Cardiac muscle cell (in vitro differentiated cells and primary cell): Measurements from ENCODE around the gene COL23A1. TPM values are rescaled to one million over a fixed set of nuclear protein-coding genes. Genes with fewer than 3 reads are reported as not detected.
"Not testable (repeated sequence)": the region's sequence is repeated elsewhere in the genome, so short reads cannot be mapped to it uniquely, and the experiment has no call there.

ENCODE experiments used
- DNase-seq, 2 donors: peaks; one replicate each; pipeline versions ENCODE4 v3.0.0 to v3.0.0-alpha.2; 2010 to 2017; ENCODE audit warnings: low read depth in 1 of 2, low spot score in 1 of 2
- H3K27ac ChIP-seq: fragments of 200-600 bp; sonication (generic); 2 replicates; pipeline ENCODE4 v1.5.1; 2016
- H3K27me3 ChIP-seq: fragments of 200-600 bp; sonication (generic); 2 replicates; pipeline ENCODE4 v1.6.0; 2016; ENCODE audit warnings: control low read depth
- H3K36me3 ChIP-seq: fragments of 200-600 bp; sonication (generic); 2 replicates; pipeline ENCODE4 v1.5.1; 2016; ENCODE audit warnings: control low read depth
- H3K4me1 ChIP-seq: fragments of 200-600 bp; sonication (generic); 2 replicates; pipeline ENCODE4 v1.8.1; 2017; ENCODE audit warnings: low read depth, mild to moderate bottlenecking, mixed run types
- H3K4me3 ChIP-seq: fragments of 200-600 bp; sonication (generic); 2 replicates; pipeline ENCODE4 v1.5.1; 2016; ENCODE audit warnings: mild to moderate bottlenecking
- H3K9me3 ChIP-seq: fragments of 200-600 bp; sonication (generic); 2 replicates; pipeline ENCODE4 v1.5.1; 2017; ENCODE audit warnings: low read depth, mild to moderate bottlenecking, control low read depth
- CTCF ChIP-seq: IDR thresholded peaks from 2 replicates; pipeline ENCODE4 v1.5.1; 2012; ENCODE audit warnings: low read depth, mild to moderate bottlenecking, low read length
- polyA plus RNA-seq: library from polyadenylated mRNA; unstranded; fragments of >200 nt; fragmentation: Nextera tagmentation; extraction: Ambion mirVana; gene quantifications from 2 replicates; pipeline ENCODE4 v1.2.1, GENCODE V29; 2016
- total RNA-seq: library from RNA; depleted of rRNA; stranded (reverse); fragments of >200 nt; gene quantifications from 2 replicates; pipeline ENCODE4 v1.2.3, GENCODE V29; 2016

The COL23A1 gene
- total and polyA plus RNA-seq, 2 experiments from 2014 or later = 28.9 to 43.0 TPM

GRCh38 chr5:178586396-178586795, 3.8 kb downstream of the COL23A1 start:
- no peak for DNase-seq
- no peaks in the 10 kb centered on the region for H3K27me3 ChIP-seq
- TF ChIP-seq CTCF = no peak

GRCh38 chr5:178585421-178585820, 4.8 kb downstream of the COL23A1 start:
- H3K4me3 ChIP-seq, H3K27ac ChIP-seq, H3K27me3 ChIP-seq, H3K36me3 ChIP-seq, H3K9me3 ChIP-seq: not testable (repeated sequence)
- DNase-seq = peak in 1 of 2 donors; percentile 41
- H3K4me1 ChIP-seq = peaks cover 12% of the 10 kb centered on the region

More at GRCh38 chr5:178586396-178586795, 3.8 kb downstream of the COL23A1 start:
- H3K4me3 ChIP-seq = no peak overlapping the region
- H3K4me1 ChIP-seq = peaks cover 12% of the 10 kb centered on the region
- no peak overlapping the region for H3K27ac ChIP-seq
- no peaks in the 10 kb centered on the region for H3K36me3 ChIP-seq
- H3K9me3 ChIP-seq = no peaks in the 10 kb centered on the region

DNA sequence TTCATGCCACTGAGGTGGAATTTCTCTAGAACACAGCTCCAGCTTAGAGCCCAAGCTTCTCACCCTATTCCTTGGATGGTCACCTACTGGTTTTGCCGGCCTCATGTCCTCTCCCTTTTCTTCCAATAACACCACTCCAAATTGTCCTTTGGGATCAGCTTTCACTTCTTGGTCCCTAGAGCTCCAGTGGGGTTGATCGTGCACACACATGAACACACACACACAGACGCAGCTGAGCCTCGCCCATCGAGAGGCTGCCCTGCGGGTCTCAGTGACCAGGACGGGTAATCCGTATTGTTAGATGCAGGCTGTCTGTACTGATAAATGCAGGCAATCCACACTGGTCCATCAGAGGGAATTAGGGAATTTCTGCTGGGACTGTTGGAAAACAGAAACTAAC, 6.9 kb downstream of the COL23A1 start:
- no peak for TF ChIP-seq CTCF
- no peaks in the 10 kb centered on the region for H3K9me3 ChIP-seq
- no peak overlapping the region for H3K27ac ChIP-seq
- H3K4me3 ChIP-seq = no peak overlapping the region
- H3K27me3 ChIP-seq = no peaks in the 10 kb centered on the region
- no peak for DNase-seq
- peaks cover 12% of the 10 kb centered on the region for H3K4me1 ChIP-seq
- no peaks in the 10 kb centered on the region for H3K36me3 ChIP-seq

DNA sequence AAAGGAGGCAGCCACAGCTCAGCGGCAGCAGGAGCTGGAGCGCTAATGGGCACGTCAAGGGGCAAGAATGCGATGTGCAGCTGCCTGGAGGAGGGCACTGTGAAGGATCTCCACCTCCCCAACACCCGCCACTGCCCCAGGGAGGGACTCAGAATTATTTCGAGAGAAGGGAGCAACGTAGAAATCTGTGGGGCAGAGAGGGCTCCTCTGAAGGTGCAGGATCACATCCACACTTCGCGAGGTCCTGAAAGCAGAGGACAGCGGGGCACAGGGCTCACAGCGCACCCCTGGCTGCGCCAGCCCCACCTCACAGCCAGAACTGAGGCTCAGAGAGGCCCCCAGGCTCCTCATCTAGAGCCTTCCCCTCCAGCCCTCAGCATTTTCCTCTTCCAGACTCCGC, 7.9 kb downstream of the COL23A1 start:
- DNase-seq = no peak
- TF ChIP-seq CTCF = no peak
- Histone ChIP-seq H3K9me3 (no peaks in the 10 kb centered on the region), H3K4me3 (no peak overlapping the region), H3K27me3 (no peaks in the 10 kb centered on the region), H3K4me1 (peaks cover 2% of the 10 kb centered on the region), H3K36me3 (no peaks in the 10 kb centered on the region), H3K27ac (no peak overlapping the region)

DNA sequence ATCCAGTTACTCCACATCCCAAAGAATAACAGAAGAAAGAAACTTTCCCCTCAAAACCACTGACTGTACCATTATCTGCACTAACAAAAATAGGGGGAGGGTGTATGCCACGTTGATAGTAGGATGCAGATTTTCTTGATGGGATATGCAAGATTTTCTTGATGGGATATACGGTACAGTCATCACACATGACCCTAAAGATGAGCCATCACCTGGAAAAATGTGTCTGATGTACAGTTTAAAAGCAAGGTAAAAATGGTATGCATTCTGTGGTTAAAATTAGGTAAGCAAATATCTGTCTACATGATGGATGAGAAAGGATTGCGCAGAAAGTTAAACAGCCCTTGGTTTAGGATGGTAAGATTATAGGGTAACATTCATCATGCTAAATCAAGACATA, 8.6 kb downstream of the COL23A1 start:
- Histone ChIP-seq H3K4me1 (no peaks in the 10 kb centered on the region), H3K36me3 (no peaks in the 10 kb centered on the region), H3K4me3 (no peak overlapping the region), H3K27me3 (no peaks in the 10 kb centered on the region), H3K27ac (no peak overlapping the region), H3K9me3 (no peaks in the 10 kb centered on the region)
- TF ChIP-seq CTCF = no peak
- no peak for DNase-seq

DNA sequence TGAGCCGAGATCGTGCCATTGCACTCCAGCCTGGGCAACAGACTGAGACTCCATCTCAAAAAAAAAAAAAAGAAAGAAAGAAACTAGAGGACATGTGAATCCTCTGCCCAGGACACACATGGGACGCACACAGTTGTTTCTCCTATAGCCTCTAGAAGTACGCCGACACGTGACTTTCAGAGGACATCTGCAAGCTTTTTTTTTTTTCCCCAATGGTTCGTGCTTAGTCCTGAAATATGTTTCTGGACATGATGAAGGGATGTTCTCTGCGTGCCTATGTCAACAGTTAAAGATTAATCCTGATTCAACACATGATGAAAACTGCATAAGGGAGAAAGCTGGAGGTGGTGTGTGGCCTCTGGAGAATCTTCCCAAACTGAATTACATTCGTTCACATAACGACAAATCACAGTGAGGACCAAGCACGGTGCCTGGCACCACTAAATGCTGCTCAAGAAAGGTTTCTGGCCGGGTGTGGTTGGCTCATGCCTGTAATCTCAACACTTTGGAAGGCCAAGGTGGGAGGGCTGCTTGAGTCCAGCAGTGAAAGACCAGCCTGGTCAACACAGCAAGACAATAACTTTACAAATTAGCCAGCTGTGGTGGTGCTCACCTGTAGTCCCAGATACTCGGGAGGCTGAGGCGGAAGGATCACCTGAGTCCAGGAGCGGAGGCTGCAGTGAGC, 9.8 kb downstream of the COL23A1 start:
- Histone ChIP-seq H3K36me3 (no peaks in the 10 kb centered on the region), H3K4me1 (no peaks in the 10 kb centered on the region), H3K27ac (no peak overlapping the region), H3K27me3 (no peaks in the 10 kb centered on the region), H3K4me3 (no peak overlapping the region), H3K9me3 (no peaks in the 10 kb centered on the region)
- no peak for DNase-seq
- no peak for TF ChIP-seq CTCF
